HG03045 (cell line): ENCODE data around the gene PITPNB.

Source experiments
- ATAC-seq: cut with Tn5 transposase; IDR thresholded peaks from one replicate; pipeline ENCODE4 v1.9.1; 2021; ENCODE audit warnings: mild to moderate bottlenecking, moderate library complexity; ENCODE audit not compliant: unreplicated experiment

The PITPNB gene

DNA sequence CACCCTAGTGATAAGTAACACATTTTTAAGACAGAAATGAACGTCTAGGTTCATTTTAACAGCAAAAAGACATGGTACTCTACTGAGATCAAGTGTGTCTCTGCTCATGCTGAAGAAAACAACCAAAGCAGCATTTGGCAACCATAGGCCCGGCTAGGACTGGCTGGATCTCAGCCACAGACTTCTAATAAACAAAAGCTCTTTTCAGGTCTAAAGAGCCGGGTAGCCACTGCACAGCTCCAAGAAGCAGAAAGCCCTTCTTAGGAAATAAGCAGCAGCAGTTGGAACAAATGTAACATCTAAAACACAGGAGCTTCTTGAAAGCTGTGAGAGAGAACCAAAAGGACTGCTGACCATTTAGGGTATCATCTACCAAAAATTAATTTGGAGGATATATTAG lies 37.6 kb downstream of the PITPNB start:
- no peak for ATAC-seq

DNA sequence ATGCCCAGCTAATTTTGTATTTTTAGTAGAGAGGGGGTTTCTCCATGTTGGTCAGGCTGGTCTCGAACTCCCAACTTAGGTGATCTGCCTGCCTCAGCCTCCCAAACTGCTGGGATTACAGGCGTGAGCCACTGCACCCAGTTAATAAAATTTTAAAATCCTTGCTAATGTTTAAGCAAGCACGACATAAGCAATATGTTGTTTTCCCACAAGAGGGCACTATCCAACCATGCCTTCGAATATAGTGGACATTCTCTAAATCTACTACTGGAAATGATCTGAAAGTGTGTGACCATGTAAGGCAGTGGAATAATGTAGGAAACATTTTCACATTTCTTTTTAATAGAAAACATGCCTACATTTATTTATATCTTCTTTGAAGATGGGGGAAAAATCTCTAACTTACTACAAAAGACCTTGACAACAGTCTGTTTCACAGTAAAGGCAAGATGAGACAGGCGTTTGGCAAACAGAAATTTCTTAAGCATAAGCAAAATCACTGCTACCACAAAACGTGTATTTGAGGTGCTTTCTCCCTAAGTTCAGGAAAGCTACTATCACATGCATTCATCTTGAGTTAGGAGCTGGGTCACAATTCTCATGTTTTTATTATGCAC lies 38.2 kb downstream of the PITPNB start:
- ATAC-seq: no peak

DNA sequence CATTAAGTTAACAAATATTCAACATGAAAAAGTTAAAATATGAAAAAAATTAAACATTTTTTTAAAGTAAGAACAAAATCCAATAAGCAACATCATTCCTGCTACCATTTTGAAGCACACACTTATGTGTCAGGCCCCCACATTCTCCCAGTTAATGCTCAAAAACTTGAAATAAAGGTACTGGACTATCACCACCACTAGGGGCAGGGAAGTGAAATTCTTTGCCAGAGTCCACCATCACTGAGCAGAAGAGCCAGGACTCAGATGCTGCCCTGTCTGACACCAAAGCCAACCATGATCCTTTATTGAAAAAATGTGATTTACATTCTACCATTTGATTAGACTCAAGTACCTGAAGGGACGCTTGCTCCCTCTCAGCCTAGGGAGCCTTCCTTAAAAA lies 39.1 kb downstream of the PITPNB start:
- ATAC-seq: no peak

DNA sequence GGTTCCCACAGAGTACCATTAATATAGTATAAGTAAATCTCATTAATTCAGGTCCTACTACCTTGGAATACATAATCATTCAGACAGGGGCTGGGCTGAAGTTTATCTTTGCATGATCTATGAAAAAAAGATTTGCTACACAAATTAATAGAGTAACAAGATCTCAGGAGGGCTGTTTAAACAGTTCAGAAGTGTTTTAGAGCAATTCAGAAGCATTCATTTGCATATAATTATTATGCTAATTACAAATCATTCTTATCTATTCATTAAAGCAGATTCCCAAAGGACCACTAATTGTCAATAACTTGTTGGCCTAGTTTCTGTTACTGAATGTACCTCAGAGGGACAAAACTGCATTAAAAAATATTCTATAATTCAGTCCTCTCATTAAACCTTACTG lies 40.5 kb downstream of the PITPNB start:
- ATAC-seq: no peak

DNA sequence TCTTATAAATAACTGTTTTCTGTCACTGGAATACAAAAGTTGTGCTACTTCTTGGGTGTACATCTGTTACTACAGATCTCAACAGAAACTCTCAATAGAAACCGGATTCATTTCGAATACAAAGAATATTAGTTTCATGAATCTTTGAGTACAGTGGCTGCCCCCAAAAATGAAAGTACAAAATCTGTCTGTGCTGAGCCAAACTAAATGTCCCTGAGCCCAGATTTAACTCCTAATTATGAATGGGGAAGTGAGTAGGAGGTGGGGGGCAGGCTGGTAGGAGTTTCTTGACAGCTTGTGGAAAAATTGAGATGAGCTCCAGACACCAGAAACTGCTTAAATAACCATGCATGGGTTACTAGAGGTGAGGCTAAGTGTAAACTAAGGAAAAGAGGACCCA lies 41.6 kb downstream of the PITPNB start:
- peak; percentile 55 for ATAC-seq

DNA sequence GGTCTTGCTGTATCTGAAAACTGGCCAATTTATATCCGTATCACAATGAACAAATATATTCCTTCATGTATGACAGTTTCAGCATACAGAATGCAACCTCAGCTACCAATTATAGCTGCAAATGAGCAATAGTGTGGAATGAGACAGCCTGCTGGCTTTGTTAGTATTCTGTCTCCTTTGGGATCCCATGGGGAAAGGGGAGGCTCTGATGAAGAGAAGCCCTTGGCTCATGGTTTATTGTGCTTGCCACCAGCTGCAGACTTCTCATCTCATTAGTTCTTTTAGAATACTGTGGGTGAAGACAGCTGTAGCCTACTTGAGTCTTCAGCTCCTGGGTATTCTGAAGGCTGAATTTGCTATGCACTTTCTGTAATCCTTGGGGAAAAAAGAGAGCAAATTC lies 42.4 kb downstream of the PITPNB start:
- ATAC-seq: no peak

DNA sequence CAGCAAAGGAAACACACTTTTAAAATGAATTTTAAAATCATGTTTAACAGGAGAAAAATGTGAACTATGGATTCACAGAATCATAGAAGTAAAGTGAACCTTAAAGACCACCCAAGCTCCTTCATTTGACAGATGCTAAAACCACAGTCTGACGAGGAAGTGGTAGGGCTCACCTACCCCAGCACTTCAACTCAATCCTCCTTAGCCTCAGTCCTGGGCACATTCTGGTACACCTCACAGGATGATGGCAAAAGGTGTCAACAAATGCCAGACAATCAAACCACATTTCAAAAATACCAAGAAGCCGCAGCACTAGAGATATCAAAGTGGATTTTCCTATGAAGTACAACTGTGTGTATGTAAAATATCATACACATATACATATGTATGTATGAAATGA lies 43.1 kb downstream of the PITPNB start:
- no peak for ATAC-seq

DNA sequence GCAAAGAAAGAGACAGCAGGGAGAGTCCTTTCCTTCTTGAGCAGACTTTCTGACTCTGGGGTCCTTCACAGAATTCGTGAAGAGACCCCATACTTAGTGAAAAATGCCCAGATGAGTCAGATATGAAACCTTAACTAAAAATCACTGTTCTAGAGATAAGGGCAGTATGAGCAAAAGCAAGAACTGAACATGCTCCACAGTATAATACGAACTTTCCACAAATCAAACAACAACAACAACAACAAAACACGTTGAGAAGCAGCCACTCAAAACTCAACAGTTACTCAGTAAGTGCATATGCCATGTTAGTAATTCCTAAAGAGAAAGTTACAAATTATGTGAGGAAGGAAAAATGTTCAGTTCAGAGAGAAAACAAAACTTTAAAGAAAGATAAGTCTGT lies 44.3 kb downstream of the PITPNB start:
- ATAC-seq: no peak

DNA sequence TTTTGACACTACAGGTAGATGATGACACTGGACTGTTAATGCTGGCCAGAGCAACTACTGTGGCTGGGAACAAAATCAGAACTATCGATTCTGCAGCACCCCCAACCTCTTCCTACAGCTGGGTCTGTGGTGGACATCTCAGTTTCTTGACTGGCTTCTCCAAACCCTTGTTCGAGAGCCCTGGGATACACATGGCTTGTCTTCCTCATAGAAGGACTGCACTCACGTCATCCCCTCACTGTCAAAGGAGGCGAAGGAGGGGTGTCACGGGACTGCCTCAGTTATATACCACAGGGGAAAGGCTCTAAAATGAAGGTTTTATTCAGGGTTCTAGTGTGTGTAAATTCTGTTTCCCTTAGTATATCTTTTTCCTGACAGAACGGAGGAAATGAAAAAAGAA lies 44.9 kb downstream of the PITPNB start:
- ATAC-seq: no peak

DNA sequence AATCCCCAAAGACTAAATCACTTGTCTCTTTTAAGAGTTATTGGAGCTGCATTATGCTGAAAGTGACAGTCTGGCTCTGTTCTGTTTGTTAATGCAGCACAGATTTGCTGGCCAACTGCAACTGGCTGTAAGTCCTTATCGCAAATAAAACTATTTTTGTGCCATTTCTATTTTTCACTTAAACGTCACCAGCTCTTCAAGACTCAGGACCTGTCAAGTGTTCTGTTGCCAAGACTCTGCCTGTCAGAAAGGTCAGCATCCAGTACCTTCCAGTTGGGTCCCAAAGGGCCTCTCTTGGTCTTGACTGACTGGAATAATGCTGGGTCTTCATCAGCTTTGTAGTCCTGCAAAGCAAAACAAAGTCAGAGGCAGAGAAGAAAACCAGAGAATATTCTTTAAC lies 45.6 kb downstream of the PITPNB start:
- no peak for ATAC-seq

DNA sequence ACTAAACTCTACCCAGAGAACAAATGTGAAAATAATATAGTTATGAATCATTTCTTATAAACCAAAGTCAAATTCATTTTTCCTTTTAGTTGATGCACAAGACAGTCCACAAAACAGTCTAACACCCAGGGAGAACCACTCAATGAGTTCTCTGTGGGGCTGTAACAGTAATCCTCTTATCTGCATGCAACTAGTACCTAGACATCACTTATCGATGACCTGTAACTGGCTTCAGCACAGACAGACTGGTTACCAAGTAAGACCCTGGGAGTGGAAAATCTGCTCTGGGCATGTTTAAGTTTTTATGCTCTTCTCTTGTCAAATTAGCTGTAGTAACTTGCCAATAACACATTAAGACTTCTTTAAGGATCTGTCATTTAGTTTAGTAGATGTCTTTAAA lies 46.6 kb downstream of the PITPNB start:
- no peak for ATAC-seq

DNA sequence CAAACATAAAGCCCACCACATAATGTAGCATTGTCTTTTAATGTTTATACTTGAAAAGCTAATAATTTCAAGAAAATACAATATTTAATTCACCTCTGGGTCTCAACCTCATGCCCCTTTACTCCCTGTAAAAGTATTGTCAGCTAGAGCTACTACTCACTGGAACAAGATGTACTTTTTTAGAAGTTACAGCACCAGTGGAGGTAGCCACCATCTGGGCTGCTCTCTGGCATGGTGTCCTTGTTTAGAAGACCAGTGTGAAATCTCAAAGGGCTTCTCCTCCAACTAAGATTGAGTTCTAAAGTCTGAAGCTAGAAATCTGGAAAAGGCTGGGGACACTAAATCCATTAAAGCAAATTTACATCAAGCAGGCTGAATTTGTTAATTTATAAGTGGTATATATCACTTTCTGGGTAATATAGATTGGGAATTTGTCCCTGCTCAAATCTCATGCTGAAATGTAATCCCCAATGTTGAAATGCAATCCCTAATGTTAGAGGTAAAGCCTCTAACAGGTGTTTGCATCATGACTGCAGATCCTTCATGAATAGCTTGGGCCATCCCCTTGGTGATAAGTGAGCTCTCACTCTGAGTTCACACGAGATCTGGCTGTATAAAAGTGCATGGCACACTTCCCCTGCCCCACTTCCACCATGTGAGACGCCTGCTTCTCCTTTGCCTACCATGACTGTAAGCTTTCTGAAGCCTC lies 47.6 kb downstream of the PITPNB start:
- ATAC-seq: no peak

DNA sequence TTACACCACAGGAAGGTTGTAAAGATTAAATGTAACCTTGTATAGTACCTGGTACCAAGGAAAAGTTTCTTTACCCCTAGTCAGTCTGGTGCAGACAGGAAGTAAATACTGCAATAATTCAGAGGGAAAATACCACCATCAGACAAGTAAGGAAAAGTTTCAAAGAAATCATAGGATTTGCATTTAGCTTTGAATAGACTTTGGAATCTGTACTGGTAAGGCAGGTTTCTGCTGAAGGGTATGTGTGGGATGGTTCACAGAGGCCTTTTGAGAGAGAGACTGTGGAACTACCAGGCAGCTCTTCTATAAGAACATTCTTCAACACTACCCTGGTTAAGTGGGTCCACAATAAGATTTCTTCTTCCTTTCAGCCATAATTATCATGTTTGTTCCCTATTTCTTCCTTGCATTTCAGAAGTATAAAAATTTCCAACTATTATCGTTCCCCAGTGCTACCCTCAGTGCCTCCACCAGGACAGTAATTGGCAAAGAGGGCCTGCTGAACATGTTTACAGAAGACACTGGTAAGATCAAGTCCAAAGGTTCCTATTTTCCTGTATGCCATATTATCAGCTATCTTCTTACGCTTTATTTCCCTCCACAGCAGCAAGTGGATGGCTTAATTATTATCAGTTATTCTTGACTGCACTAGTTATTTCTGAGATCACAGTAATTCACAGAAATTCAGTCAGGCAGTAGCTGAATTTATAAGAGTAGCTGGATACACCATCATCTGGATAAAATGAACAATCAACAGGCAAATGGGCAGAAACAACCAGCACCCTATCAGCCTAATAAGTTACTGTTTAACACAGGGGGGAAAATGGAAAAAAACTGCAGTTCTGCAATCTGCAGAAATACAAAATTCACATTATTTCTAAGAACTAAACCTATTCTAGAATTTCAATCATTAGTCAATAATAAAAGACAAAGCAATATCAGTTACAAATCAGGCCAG lies 48.5 kb downstream of the PITPNB start:
- ATAC-seq: no peak

DNA sequence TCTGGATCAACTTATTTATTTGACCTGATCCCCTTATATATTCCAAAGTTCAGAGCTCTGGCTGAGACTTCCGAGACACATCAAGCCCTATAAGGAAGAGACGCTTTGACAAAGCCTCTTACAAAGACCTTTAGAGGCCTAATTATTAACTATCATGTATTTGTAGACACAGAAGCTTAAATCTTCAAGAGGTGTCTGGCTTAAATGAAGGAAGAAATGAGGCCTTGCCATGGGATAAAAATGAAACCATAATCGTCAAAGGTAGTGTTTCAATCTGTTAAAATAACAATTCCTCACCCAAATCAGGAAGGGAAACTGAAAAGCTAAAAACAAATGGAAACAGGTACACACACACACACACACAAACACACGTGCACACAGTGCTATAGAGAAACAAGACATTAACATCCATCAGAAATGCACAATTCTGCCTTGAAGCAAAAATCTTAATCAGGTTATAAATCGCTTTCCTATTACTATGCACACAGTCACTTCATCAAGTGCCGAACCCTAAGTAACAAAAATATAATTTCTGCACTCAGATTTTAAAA lies 50.2 kb downstream of the PITPNB start:
- ATAC-seq: no peak

DNA sequence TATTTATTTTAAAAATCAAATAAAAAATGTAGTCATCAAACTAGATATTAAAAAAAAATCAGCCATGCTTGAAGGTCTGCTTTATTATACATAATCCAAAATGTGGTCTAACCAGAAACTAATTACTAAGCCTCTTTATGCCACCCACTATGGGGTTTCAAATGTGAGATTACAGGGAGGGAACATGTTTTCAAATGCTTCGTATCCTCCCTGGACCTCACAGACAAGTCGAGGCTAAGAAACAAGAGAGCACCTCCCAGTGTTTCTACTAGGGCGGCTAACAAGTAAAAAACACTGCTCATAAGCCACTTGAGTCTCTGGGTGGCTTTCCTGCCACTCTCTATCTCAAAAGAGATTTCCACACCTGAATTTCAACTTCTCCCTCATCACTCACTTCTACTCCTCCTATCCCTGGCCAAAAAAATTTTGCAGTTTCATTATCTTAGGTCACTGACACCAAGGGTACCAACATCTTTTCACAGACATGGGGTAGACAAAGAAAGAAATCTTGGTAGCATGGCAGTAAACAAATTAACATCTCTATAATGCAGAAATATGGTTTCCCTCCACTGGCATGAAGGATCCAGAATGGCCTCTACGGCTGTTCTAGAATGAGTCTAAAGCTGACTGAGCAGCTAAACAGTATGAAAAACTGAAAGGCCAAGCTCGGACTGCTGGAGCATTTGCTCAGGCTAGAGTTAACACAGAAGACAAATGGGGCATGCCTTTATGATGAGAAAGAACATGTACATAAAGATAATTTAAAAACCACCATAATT lies 50.9 kb downstream of the PITPNB start:
- no peak for ATAC-seq

DNA sequence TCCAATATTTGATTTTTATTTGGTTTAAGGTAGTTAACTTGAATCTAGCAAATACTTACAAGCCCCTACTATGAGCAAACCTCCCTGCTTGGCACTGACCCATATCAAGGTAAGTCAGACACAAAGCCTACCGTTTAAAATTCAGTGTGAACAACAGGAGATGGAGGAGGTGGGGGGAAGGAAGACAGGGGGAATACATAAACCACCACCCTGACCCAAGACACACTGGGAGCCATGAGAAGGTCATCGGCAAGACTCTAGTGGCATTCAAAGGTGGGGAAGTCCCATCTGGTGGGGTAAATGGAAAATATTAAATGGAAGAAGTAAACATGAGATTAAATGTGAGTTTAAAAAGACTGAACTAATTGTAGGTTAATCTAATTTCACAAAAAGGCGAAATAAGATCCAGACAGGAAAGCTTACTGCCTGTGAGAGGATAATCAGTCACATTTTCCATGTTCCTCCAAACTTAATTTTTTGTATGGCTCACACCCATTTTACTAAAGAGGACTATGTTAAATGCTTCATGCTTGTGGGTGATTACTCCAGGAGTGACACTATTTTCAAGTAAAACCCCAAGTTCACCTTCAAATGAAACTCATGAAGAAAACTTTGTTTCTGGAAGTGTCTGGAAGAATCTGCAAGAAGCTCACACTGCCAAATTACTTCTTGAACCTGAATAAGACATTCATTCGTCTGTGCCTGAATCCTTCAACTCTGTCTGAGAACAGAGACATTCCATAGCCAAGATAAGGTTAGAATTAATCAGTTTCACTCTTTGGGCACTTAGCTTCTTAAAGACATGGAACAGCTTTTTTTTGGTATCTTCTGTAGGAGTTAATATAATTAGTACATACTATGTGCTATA lies 51.7 kb downstream of the PITPNB start:
- no peak for ATAC-seq

DNA sequence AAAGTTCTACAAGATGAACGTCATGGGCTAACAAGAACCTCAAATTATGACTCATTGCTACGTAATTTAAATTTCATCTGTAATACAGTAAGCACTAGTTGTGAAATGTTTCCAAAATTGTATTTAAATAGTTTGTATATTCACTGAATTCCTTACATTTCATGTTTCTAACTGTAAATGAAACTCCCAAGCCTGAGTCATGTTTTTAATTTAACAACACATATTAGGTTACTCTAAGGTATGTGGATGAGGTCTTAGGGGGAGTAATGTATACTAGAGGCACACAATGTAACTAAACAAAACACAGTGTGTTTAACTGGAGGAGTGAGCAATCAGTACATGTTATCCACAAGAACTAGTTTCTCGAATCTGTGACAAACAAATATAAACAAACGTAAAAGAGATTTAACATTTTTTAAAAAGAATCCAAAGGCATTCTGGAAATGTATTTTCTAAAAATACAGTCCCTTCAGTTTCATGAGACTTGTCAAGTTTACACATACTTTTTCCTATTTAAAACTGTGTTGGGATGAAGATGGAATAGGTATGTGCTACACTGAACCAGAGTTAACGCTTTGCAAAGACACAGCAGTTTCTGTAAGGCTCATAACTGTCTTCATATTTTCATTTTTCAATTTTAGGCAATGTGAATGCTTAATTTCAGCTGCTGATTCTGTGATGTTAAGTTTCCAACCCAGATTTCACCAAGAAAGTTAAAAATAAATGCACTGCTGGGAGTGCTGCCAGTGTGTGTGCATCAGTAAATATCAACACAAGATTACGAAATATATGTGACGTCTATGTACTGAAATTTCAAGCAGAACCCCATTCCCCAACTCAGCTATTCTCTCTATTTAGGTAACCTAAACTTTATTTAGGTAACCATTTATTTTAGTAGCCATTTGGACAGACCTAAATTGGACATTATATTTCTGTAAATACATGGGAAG lies 52.6 kb downstream of the PITPNB start:
- ATAC-seq: no peak

DNA sequence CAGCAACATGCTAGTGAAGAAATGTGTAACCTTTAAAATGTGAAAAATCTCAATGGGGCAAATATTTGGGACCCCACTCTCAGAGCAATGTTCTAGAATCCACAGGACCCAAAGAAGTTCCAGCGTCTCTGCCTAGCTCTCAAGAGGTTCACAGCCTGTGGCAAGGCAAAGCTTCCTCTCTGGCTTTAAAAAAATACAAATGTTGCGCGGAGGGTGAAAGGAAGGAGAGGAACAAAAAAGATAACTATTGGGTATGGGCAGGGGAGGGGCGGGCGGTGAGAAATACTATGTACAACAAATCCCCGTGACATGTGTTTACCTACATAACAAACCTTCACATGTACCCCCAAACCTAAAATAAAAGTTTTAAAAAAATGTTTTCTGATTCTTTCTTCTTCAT lies 53.6 kb downstream of the PITPNB start:
- no peak for ATAC-seq

DNA sequence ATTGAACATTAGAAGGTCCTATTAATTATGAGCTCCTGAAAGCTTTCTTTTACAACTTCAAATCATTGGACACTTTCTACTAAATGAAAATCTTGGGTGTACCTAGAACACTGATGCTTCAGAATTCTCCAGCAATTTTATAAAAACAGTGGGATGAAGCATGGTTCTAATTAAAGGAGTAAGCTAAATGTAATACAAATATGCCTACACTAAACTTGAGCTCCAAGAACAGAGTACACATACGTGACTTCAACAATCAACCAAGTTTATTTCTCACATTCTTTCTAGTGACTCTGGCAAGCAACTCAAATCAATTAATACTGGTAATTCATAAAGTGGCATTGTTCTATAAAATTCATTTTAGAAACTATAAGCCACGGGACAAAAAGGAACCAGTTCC lies 55.5 kb downstream of the PITPNB start:
- ATAC-seq: no peak
